Activated T-helper 1 cell treated with anti-CD3 and anti-CD28 coated beads, Interleukin-12 subunit alpha, Interleukin-12 subunit beta, Interleukin-2, Interleukin-4 antibody, amounts not matched to agents 30 ng/mL and 10 ng/mL and 1 ng/mL, durations not matched to agents 14 hours and 24 hours and 36 hours (primary cell): ENCODE results near the gene CUL4B. TPM values are rescaled to one million over a fixed set of nuclear protein-coding genes. Genes with fewer than 3 reads are reported as not detected.
A peak's percentile ranks its signal among the peaks of the same experiment; 100 is the strongest.
"Not testable (repeated sequence)": the region's sequence is repeated elsewhere in the genome, so short reads cannot be mapped to it uniquely, and the experiment has no call there.

ENCODE experiments used
- DNase-seq: peaks from one replicate; pipeline ENCODE4 v3.0.0; 2021; ENCODE audit warnings: low spot score
- H3K27ac Mint-ChIP-seq: one replicate; pipeline ENCODE4 v1.8.0; 2021; ENCODE audit warnings: mild to moderate bottlenecking, mixed read lengths
- H3K27me3 Mint-ChIP-seq: one replicate; pipeline ENCODE4 v1.8.0; 2022; ENCODE audit warnings: mild to moderate bottlenecking, moderate library complexity, mixed read lengths; ENCODE audit not compliant: insufficient read depth
- H3K36me3 Mint-ChIP-seq: one replicate; pipeline ENCODE4 v1.8.0; 2021; ENCODE audit warnings: low read depth, mixed read lengths
- H3K4me1 Mint-ChIP-seq: one replicate; pipeline ENCODE4 v1.8.0; 2021; ENCODE audit warnings: low read depth, mixed read lengths
- H3K4me3 Mint-ChIP-seq: one replicate; pipeline ENCODE4 v1.8.0; 2021; ENCODE audit warnings: mild to moderate bottlenecking, moderate library complexity, mixed read lengths
- H3K9me3 Mint-ChIP-seq: one replicate; pipeline ENCODE4 v1.8.0; 2021; ENCODE audit warnings: mixed read lengths
- intact Hi-C: fragments of 100-400 bp; cut with micrococcal nuclease; formaldehyde crosslinking; loops from one replicate; pipeline ENCODE4 v1.15.1; 2024
- total RNA-seq: library from RNA; stranded (reverse); gene quantifications from 2 replicates; pipeline ENCODE4 v1.2.3, GENCODE V29; 2022

The CUL4B gene
- total RNA-seq, 1 donor from 2014 or later = 25.2 TPM

- H3K36me3 Mint-ChIP-seq = no peaks in the 10 kb centered on the region
- DNase-seq = no peak
- no peaks in the 10 kb centered on the region for H3K27me3 Mint-ChIP-seq
- no peak overlapping the region for H3K27ac Mint-ChIP-seq
- H3K9me3 Mint-ChIP-seq = no peaks in the 10 kb centered on the region
- no peak overlapping the region for H3K4me3 Mint-ChIP-seq
- intact Hi-C loops = no loop called here
- H3K4me1 Mint-ChIP-seq = no peaks in the 10 kb centered on the region
Measured at GRCh38 chrX:120504569-120504968, 56.2 kb downstream of the CUL4B start.

GRCh38 chrX:120499301-120500072 is 61.3 kb downstream of the CUL4B start:
- Mint-ChIP-seq H3K9me3 (no peaks in the 10 kb centered on the region), H3K4me3 (no peak overlapping the region), H3K27ac (no peak overlapping the region), H3K4me1 (peaks cover 6% of the 10 kb centered on the region), H3K36me3 (no peaks in the 10 kb centered on the region), H3K27me3 (no peaks in the 10 kb centered on the region)
- intact Hi-C loops = loop anchor here (5.0 to 10.0 kb wide), 3 partner anchors 288 to 1075 kb away; no protein-coding TSS in a partner anchor
- no peak for DNase-seq

- intact Hi-C loops = loop anchor here (10.0 kb wide), 2 partner anchors 675 to 1085 kb away; no protein-coding TSS in a partner anchor
- H3K9me3 Mint-ChIP-seq, H3K27me3 Mint-ChIP-seq, H3K4me3 Mint-ChIP-seq, H3K27ac Mint-ChIP-seq, H3K36me3 Mint-ChIP-seq, DNase-seq: not testable (repeated sequence)
- H3K4me1 Mint-ChIP-seq = peaks cover 12% of the 10 kb centered on the region
Measured at GRCh38 chrX:120490119-120490518, 70.6 kb downstream of the CUL4B start.

- no peaks in the 10 kb centered on the region for H3K36me3 Mint-ChIP-seq
- peaks cover 12% of the 10 kb centered on the region for H3K4me1 Mint-ChIP-seq
- intact Hi-C loops = loop anchor here (1.0 to 5.0 kb wide), 2 partner anchors 12 to 234 kb away; partner anchors contain the start of gene ZBTB33
- peak overlapping the region; percentile 19 for H3K4me3 Mint-ChIP-seq
- H3K27me3 Mint-ChIP-seq = no peaks in the 10 kb centered on the region
- no peaks in the 10 kb centered on the region for H3K9me3 Mint-ChIP-seq
- DNase-seq = no peak
- H3K27ac Mint-ChIP-seq = no peak overlapping the region
Measured at GRCh38 chrX:120486786-120487185, 74.0 kb downstream of the CUL4B start.

- peak overlapping the region; percentile 77 for H3K4me3 Mint-ChIP-seq
- H3K9me3 Mint-ChIP-seq = no peaks in the 10 kb centered on the region
- intact Hi-C loops = loop anchor here (1.0 to 5.0 kb wide), 4 partner anchors 12 to 234 kb away; partner anchors contain the start of genes C1GALT1C1, LAMP2 and ZBTB33
- peaks cover 12% of the 10 kb centered on the region for H3K4me1 Mint-ChIP-seq
- H3K27ac Mint-ChIP-seq = peak overlapping the region; percentile 76
- no peaks in the 10 kb centered on the region for H3K36me3 Mint-ChIP-seq
- no peaks in the 10 kb centered on the region for H3K27me3 Mint-ChIP-seq
- DNase-seq = peak; percentile 40
Measured at GRCh38 chrX:120485638-120486520, 74.9 kb downstream of the CUL4B start.

GRCh38 chrX:120485315-120485637 is 75.5 kb downstream of the CUL4B start:
- no peaks in the 10 kb centered on the region for H3K36me3 Mint-ChIP-seq
- peak overlapping the region; percentile 76 for H3K27ac Mint-ChIP-seq

GRCh38 chrX:120477453-120477852 is 83.3 kb downstream of the CUL4B start:
- no peak for DNase-seq
- intact Hi-C loops = no loop called here
- Mint-ChIP-seq H3K4me3 (no peak overlapping the region), H3K27ac (no peak overlapping the region), H3K27me3 (no peaks in the 10 kb centered on the region), H3K9me3 (no peaks in the 10 kb centered on the region), H3K4me1 (no peaks in the 10 kb centered on the region), H3K36me3 (no peaks in the 10 kb centered on the region)

More at GRCh38 chrX:120485315-120485637, 75.5 kb downstream of the CUL4B start:
- Mint-ChIP-seq H3K4me1 (peaks cover 12% of the 10 kb centered on the region), H3K9me3 (no peaks in the 10 kb centered on the region), H3K4me3 (peak overlapping the region; percentile 77), H3K27me3 (no peaks in the 10 kb centered on the region)
- no peak for DNase-seq
- intact Hi-C loops = loop anchor here (1.0 to 5.0 kb wide), 3 partner anchors 16 to 233 kb away; partner anchors contain the start of genes C1GALT1C1, LAMP2 and ZBTB33

- Mint-ChIP-seq H3K4me1 (no peaks in the 10 kb centered on the region), H3K27me3 (no peaks in the 10 kb centered on the region), H3K4me3 (no peak overlapping the region), H3K27ac (no peak overlapping the region), H3K9me3 (no peaks in the 10 kb centered on the region), H3K36me3 (no peaks in the 10 kb centered on the region)
- DNase-seq = no peak
- intact Hi-C loops = no loop called here
Measured at GRCh38 chrX:120476714-120477113, 84.0 kb downstream of the CUL4B start.

- not testable (repeated sequence) for H3K9me3 Mint-ChIP-seq, DNase-seq, H3K27me3 Mint-ChIP-seq, H3K36me3 Mint-ChIP-seq, H3K4me3 Mint-ChIP-seq, H3K4me1 Mint-ChIP-seq, H3K27ac Mint-ChIP-seq
- intact Hi-C loops = loop anchor here (1.0 kb wide), 2 partner anchors 95 to 110 kb away; no protein-coding TSS in a partner anchor
Measured at GRCh38 chrX:120475447-120475846, 85.3 kb downstream of the CUL4B start.

Other genes with a start within 250 kb of the CUL4B start
- gene TMEM255A, start 249.5 kb downstream of the CUL4B start, total RNA-seq = not detected in 2 replicates
- gene ATP1B4, start 198.9 kb downstream of the CUL4B start, total RNA-seq = not detected in 2 replicates
- 42.7 and 44.1 TPM in 2 replicates for gene LAMP2, start 91.7 kb downstream of the CUL4B start, total RNA-seq
- gene MCTS1, start 43.1 kb upstream of the CUL4B start, total RNA-seq = 67.3 and 70.1 TPM in 2 replicates
- 21.0 and 23.7 TPM in 2 replicates for gene C1GALT1C1, start 69.1 kb upstream of the CUL4B start, total RNA-seq